Epithelial cell of proximal tubule (primary cell): ENCODE results near the gene CLCN4. TPM values are rescaled to one million over a fixed set of nuclear protein-coding genes. Genes with fewer than 3 reads are reported as not detected.

ENCODE experiments used
- DNase-seq: peaks from one replicate; pipeline ENCODE4 v3.0.0-alpha.2; 2011; ENCODE audit warnings: low read depth
- H3K4me3 ChIP-seq: 2 replicates; pipeline ENCODE4 v1.5.1; 2011; ENCODE audit warnings: low read depth, mild to moderate bottlenecking, low read length
- total RNA-seq: library from RNA; depleted of rRNA; stranded (reverse); fragments of >200 nt; gene quantifications from 2 replicates; pipeline ENCODE4 v1.2.3, GENCODE V29; 2015
- TF ChIP-seq, protein P1 (sequence below): conservative IDR thresholded peaks from 2 replicates; pipeline ENCODE4 v1.5.1; 2012; ENCODE audit warnings: low read depth, mild to moderate bottlenecking, low read length

Gene CLCN4
- total RNA-seq, 1 donor from 2014 or later = 1.2 TPM

DNA sequence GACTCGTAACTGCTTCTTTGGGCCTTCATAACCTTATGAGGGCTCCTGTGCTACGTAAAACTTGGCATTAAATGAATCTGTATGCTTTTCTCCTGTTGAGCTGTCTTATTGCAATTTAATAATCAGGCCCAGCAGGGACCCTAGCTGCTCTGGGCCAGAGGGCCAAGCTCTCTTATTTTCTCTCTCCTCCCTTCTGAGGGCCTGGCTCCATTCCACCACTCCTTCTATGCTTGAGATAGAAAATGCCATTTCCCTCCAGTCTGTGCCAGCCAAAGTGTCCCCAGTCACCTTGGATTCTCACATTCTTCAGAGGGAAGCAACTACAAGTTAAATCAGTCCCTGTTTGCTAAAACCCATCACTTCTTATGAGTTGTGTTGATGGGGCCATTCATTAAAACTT is 90.1 kb downstream of the CLCN4 start:
- H3K4me3 ChIP-seq = no peak overlapping the region
- TF ChIP-seq, protein P1, sequence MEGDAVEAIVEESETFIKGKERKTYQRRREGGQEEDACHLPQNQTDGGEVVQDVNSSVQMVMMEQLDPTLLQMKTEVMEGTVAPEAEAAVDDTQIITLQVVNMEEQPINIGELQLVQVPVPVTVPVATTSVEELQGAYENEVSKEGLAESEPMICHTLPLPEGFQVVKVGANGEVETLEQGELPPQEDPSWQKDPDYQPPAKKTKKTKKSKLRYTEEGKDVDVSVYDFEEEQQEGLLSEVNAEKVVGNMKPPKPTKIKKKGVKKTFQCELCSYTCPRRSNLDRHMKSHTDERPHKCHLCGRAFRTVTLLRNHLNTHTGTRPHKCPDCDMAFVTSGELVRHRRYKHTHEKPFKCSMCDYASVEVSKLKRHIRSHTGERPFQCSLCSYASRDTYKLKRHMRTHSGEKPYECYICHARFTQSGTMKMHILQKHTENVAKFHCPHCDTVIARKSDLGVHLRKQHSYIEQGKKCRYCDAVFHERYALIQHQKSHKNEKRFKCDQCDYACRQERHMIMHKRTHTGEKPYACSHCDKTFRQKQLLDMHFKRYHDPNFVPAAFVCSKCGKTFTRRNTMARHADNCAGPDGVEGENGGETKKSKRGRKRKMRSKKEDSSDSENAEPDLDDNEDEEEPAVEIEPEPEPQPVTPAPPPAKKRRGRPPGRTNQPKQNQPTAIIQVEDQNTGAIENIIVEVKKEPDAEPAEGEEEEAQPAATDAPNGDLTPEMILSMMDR = no peak
- DNase-seq = no peak

DNA sequence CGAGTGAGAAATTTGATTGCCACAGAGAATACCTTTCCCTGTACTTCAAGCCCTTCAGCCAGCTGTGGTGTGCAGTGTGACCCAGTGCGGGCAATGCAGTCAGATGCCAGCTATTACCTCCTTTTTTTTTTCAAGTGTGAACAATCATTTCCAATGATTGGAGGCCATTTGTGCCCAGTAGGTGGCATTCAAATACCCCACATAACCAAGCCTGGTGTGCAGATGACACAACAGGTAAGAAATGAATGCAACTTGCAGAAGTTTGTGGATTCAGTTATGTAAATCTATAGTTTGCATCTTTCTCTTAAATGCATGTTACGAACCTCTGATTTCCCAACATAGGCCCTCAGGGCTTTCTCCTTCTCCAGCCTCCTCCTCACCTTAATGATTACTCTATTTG is 98.0 kb downstream of the CLCN4 start:
- no peak overlapping the region for H3K4me3 ChIP-seq
- TF ChIP-seq, protein P1 = peak; percentile 54
- no peak for DNase-seq

DNA sequence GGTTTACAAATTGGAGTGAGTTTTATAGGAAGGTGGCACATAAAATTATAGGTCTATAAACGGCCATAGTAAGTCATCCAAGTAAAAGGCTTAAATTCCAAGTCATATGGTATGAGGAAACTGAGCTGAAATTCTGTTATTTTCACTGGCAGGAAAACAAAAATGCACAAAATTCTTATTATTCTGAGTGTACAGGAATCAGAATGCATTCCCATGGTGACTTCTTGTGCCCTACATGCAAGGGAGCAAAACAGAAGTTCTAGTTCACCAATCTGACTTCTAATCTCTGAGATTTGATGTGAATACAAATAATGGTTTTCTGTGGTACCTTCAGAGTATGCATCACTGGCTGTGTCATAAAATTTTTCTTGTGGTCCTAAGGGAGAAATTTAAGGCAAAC is 102.9 kb downstream of the CLCN4 start:
- no peak for DNase-seq
- TF ChIP-seq, protein P1 = no peak
- H3K4me3 ChIP-seq = no peak overlapping the region

DNA sequence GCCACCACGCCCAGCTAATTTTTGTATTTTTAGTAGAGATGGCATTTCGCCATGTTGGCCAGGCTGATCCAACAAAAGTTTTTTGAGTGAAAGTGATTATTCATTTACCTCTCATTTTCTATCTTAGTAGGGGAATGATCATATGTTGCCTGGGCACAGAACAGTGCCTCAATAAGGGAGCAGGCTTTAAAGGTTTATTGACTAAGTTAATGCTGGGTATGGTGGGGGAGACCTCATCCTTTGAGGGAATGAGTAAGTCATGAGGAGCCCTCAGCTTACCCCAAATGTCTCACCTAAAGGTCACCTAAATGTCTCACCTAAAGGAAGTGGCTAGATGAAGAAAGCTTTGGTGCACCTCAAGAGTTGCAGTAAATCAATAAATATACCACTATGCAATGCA is 109.0 kb downstream of the CLCN4 start:
- TF ChIP-seq, protein P1 = no peak
- DNase-seq = no peak
- no peak overlapping the region for H3K4me3 ChIP-seq

DNA sequence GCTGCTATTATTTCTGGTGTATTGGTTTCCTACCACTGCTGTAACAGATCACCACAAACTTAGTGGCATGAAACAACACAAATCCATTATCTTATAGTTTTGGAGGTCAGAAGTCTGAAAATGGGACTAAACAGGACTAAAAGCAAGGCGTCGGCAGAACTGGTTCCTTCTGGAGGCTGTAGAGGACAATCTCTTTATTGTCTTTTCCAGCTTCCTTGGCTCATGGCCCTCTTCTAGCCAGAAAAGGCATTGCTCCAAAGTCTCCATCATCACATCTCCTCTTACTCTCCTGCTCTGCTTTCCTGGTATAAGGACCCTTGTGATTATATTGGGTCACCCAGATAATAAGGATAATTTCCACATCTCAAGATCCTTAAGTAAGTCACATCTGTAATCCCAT is 121.9 kb downstream of the CLCN4 start:
- no peak for DNase-seq
- no peak overlapping the region for H3K4me3 ChIP-seq
- TF ChIP-seq, protein P1 = no peak

DNA sequence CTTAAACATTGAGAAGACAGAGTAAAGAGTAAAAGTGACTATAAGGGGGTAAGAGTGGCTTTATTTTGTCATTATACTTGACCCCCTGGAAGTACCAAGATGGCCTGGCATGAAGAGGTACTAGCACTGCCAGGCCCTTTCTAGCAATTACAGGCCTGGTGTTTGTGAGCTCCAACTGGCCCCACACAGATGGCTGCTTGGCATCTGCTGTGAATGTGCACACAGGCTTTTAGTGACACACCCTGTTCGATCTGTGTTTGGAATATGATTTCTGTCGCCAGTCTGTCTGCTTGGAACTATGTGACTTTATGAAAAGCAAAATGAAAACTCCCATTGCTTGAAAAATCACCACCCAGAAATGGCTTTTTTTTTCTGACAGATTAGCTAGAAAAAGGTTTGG is 123.3 kb downstream of the CLCN4 start:
- TF ChIP-seq, protein P1 = no peak
- H3K4me3 ChIP-seq = no peak overlapping the region
- DNase-seq = no peak

DNA sequence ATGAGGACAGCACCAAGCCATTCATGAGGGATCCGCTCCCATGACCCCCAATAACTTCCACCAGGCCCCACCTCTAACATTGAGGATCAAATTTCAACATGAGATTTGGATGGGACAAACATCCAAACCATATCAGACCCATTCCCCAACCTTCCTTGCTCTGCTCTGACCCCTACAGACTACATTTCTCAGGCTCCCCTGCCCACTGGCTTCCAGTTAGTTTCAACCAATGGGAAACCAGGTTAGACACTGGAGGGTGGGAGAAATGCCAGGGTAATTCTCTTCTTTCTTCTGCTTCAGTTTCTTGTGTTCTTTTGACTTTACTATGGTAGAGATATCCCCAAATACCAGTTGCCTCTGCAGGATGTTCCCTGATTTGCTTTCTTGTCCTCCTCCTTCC is 125.7 kb downstream of the CLCN4 start:
- DNase-seq = no peak
- H3K4me3 ChIP-seq = no peak overlapping the region
- TF ChIP-seq, protein P1 = no peak
